Neural cell (in vitro differentiated cells): Measurements from ENCODE around the gene TSG101. TPM values are rescaled to one million over a fixed set of nuclear protein-coding genes. Genes with fewer than 3 reads are reported as not detected.

Source experiments
- H2AFZ ChIP-seq: fragments of 200-600, 300-800 bp; sonication (generic), shearing (Covaris generic); 2 replicates; pipeline ENCODE4 v1.6.0; 2014; ENCODE audit warnings: low read depth, mild to moderate bottlenecking, antibody characterized with exemption, low read length, moderate library complexity
- H3F3A ChIP-seq: fragments of 200-600 bp; shearing (Covaris generic); 2 replicates; pipeline ENCODE4 v1.6.1; 2016; ENCODE audit warnings: mild to moderate bottlenecking, moderate library complexity, mixed read lengths, antibody characterized with exemption, low read length; ENCODE audit not compliant: insufficient read depth, poor library complexity, severe bottlenecking
- H3K27ac ChIP-seq: fragments of 200-600, 300-800 bp; sonication (generic), shearing (Covaris generic); 2 replicates; pipeline ENCODE4 v1.5.1; 2014; ENCODE audit warnings: mild to moderate bottlenecking, low read length, moderate library complexity
- H3K27me3 ChIP-seq: fragments of 300-800, 200-600 bp; sonication (generic), shearing (Covaris generic); 2 replicates; pipeline ENCODE4 v1.6.0; 2014; ENCODE audit warnings: mild to moderate bottlenecking, low read depth, low read length, moderate library complexity; ENCODE audit not compliant: insufficient read depth
- H3K36me3 ChIP-seq: fragments of 300-800, 200-600 bp; sonication (generic), shearing (Covaris generic); 2 replicates; pipeline ENCODE4 v1.5.1; 2014; ENCODE audit warnings: mild to moderate bottlenecking, antibody characterized with exemption, low read length, moderate library complexity; ENCODE audit not compliant: insufficient read depth
- H3K4me2 ChIP-seq: fragments of 300-800, 200-600 bp; sonication (generic), shearing (Covaris generic); 2 replicates; pipeline ENCODE4 v1.6.0; 2014; ENCODE audit warnings: mild to moderate bottlenecking, low read length
- H3K4me3 ChIP-seq: fragments of 300-800, 200-600 bp; sonication (generic), shearing (Covaris generic); 2 replicates; pipeline ENCODE4 v1.5.1; 2014; ENCODE audit warnings: mild to moderate bottlenecking, low read length, moderate library complexity
- H3K79me2 ChIP-seq: fragments of 200-600 bp; shearing (Covaris generic); replicated peaks from 2 replicates; pipeline ENCODE4 v1.6.0; 2014; ENCODE audit warnings: mild to moderate bottlenecking, low read length, moderate library complexity; ENCODE audit not compliant: insufficient read depth
- H3K9ac ChIP-seq: fragments of 300-800, 200-600 bp; sonication (generic), shearing (Covaris generic); 2 replicates; pipeline ENCODE4 v1.6.1; 2016; ENCODE audit warnings: mild to moderate bottlenecking, low read length, mixed read lengths
- H3K9me2 ChIP-seq: fragments of 200-600 bp; shearing (Covaris generic); 2 replicates; pipeline ENCODE4 v1.6.1; 2016; ENCODE audit warnings: mild to moderate bottlenecking, low read length, mixed read lengths; ENCODE audit not compliant: insufficient read depth
- H3K9me3 ChIP-seq: fragments of 200-600, 300-800 bp; sonication (generic), shearing (Covaris generic); 2 replicates; pipeline ENCODE4 v1.6.1; 2016; ENCODE audit warnings: mild to moderate bottlenecking, mixed run types, low read length, moderate library complexity, mixed read lengths
- H4K20me1 ChIP-seq: fragments of 200-600 bp; shearing (Covaris generic); 2 replicates; pipeline ENCODE4 v1.6.1; 2016; ENCODE audit warnings: mild to moderate bottlenecking, mixed run types; ENCODE audit not compliant: insufficient read depth
- EP300 ChIP-seq: fragments of 450-650 bp; conservative IDR thresholded peaks from 2 replicates; pipeline ENCODE4 v1.6.1; 2014; ENCODE audit warnings: antibody characterized with exemption, mild to moderate bottlenecking, moderate library complexity; ENCODE audit not compliant: poor library complexity, severe bottlenecking
- EZH2 ChIP-seq: fragments of 200-600, 300-800 bp; shearing (Covaris generic), sonication (generic); IDR thresholded peaks from 2 replicates; pipeline ENCODE4 v1.6.1; 2014; ENCODE audit warnings: antibody characterized with exemption, low read length, borderline replicate concordance, mild to moderate bottlenecking; ENCODE audit not compliant: insufficient read depth, poor library complexity, severe bottlenecking
- MXI1 ChIP-seq: fragments of 450-650 bp; conservative IDR thresholded peaks from 2 replicates; pipeline ENCODE4 v1.6.1; 2014; ENCODE audit warnings: antibody characterized with exemption, mild to moderate bottlenecking; ENCODE audit not compliant: poor library complexity, severe bottlenecking
- POLR2AphosphoS5 ChIP-seq: IDR thresholded peaks from 2 replicates; pipeline ENCODE4 v1.6.1; 2012
- RAD21 ChIP-seq: fragments of 450-650 bp; conservative IDR thresholded peaks from 2 replicates; pipeline ENCODE4 v1.6.1; 2014; ENCODE audit warnings: antibody characterized with exemption, mild to moderate bottlenecking, moderate library complexity
- REST ChIP-seq: IDR thresholded peaks from 2 replicates; pipeline ENCODE4 v1.6.1; 2012; ENCODE audit warnings: borderline replicate concordance
- SMC3 ChIP-seq: fragments of 450-650 bp; conservative IDR thresholded peaks from 2 replicates; pipeline ENCODE4 v1.6.1; 2014; ENCODE audit warnings: antibody characterized with exemption, mild to moderate bottlenecking, moderate library complexity; ENCODE audit not compliant: poor library complexity
- TAF1 ChIP-seq: IDR thresholded peaks from 2 replicates; pipeline ENCODE4 v1.6.1; 2012; ENCODE audit warnings: low read depth
- polyA plus RNA-seq: library from polyadenylated mRNA; depleted of rRNA; stranded (reverse); fragments of >200 nt; gene quantifications from 2 replicates; pipeline ENCODE4 v1.2.3, GENCODE V29; 2014
- TF ChIP-seq, protein P1 (sequence below): fragments of 450-650 bp; IDR thresholded peaks from 2 replicates; pipeline ENCODE4 v1.5.1; 2014; ENCODE audit warnings: antibody characterized with exemption, mild to moderate bottlenecking, moderate library complexity; ENCODE audit not compliant: poor library complexity, severe bottlenecking

Gene TSG101
- polyA plus RNA-seq, 1 donor from 2014 or later: 115 TPM

DNA sequence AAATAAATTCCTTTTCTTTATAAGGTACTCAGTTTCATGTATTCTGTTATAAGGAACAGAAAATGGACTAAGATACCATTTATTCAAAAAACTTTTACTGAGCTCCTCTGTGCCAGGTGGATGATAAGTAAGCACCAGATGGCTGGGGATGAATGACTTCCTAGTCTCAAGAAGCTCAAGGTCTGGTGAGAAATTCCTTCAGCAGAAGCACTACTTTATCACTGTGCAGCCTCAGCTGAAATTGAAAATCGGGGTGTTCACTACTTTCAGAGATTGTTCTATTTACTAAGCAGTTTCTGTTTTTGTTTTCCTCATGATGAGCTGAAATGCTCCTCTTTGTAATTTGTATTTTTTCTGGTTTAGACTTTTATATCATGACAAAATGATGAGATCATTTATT lies 63.3 kb downstream of the TSG101 start:
- Histone ChIP-seq H3F3A (no peaks in the 10 kb centered on the region), H2AFZ (no peak overlapping the region), H3K9me3 (no peaks in the 10 kb centered on the region), H3K9me2 (no peaks in the 10 kb centered on the region), H3K27me3 (no peaks in the 10 kb centered on the region), H4K20me1 (no peaks in the 10 kb centered on the region), H3K79me2 (no peaks in the 10 kb centered on the region), H3K27ac (no peak overlapping the region), H3K9ac (no peak overlapping the region), H3K4me3 (no peak overlapping the region), H3K4me2 (no peak overlapping the region), H3K36me3 (no peaks in the 10 kb centered on the region)
- no peak for TF ChIP-seq REST
- TF ChIP-seq SMC3: no peak
- TF ChIP-seq EP300: no peak
- TF ChIP-seq RAD21: no peak

DNA sequence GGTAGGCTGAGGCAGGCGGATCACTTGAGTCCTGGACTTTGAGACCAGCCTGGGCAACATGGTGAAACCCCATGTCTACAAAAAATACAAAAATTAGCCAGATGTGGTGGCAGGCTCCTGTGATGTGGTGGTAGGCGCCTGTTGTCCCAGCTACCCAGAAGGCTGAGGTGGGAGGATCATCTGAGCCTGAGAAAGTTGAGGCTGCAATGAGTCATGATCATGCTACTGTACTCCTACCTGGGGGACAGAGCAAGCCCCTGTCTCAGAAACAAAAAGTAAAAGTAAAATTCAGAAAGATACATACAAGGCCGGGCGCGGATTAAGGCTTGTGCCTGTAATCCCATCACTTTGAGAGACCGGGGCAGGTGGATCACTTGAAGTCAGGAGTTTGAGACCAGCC lies 64.8 kb downstream of the TSG101 start:
- TF ChIP-seq POLR2AphosphoS5 (no peak), RAD21 (no peak), TAF1 (no peak), MXI1 (no peak), REST (no peak), EZH2 (no peak), SMC3 (no peak), EP300 (no peak)
- TF ChIP-seq, protein P1, sequence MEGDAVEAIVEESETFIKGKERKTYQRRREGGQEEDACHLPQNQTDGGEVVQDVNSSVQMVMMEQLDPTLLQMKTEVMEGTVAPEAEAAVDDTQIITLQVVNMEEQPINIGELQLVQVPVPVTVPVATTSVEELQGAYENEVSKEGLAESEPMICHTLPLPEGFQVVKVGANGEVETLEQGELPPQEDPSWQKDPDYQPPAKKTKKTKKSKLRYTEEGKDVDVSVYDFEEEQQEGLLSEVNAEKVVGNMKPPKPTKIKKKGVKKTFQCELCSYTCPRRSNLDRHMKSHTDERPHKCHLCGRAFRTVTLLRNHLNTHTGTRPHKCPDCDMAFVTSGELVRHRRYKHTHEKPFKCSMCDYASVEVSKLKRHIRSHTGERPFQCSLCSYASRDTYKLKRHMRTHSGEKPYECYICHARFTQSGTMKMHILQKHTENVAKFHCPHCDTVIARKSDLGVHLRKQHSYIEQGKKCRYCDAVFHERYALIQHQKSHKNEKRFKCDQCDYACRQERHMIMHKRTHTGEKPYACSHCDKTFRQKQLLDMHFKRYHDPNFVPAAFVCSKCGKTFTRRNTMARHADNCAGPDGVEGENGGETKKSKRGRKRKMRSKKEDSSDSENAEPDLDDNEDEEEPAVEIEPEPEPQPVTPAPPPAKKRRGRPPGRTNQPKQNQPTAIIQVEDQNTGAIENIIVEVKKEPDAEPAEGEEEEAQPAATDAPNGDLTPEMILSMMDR: no peak

More for the DNA sequence above, 64.8 kb downstream of the TSG101 start:
- H3K9ac ChIP-seq: no peak overlapping the region
- H3K4me3 ChIP-seq: no peak overlapping the region
- H4K20me1 ChIP-seq: no peaks in the 10 kb centered on the region
- H3K4me2 ChIP-seq: no peak overlapping the region
- H3F3A ChIP-seq: no peaks in the 10 kb centered on the region
- no peaks in the 10 kb centered on the region for H3K36me3 ChIP-seq
- no peak overlapping the region for H2AFZ ChIP-seq
- no peaks in the 10 kb centered on the region for H3K79me2 ChIP-seq
- H3K27ac ChIP-seq: no peak overlapping the region
- no peaks in the 10 kb centered on the region for H3K9me2 ChIP-seq
- no peaks in the 10 kb centered on the region for H3K9me3 ChIP-seq
- H3K27me3 ChIP-seq: no peaks in the 10 kb centered on the region
